GM12878 (cell line): Measurements from ENCODE around the gene MACROD2. TPM values are rescaled to one million over a fixed set of nuclear protein-coding genes. Genes with fewer than 3 reads are reported as not detected.

Experiments used
- ATAC-seq: fragments of 200-7000 bp; cut with Tn5 transposase; 3 replicates; pipeline ENCODE4 v1.9.1; 2020; ENCODE audit warnings: mild to moderate bottlenecking, moderate library complexity
- BruUV-seq: library from RNA; stranded (reverse); fragments of 400-500 nt; replicated peaks from 2 replicates; lab custom pipeline; 2021; lab: Mats Ljungman, UMichigan
- CTCF ChIA-PET: fragments of 300-600 bp; sonication (Branson Sonifier 250); formaldehyde crosslinking; extraction: SDS; loops from one replicate; lab custom pipeline; 2021; ENCODE audit warnings: inconsistent platforms; lab: Yijun Ruan, JAX
- POLR2A ChIA-PET: fragments of 350-600 bp; formaldehyde crosslinking; extraction: SDS; loops from one replicate; lab custom pipeline; 2021; ENCODE audit warnings: inconsistent platforms; lab: Charles Lee
- RAD21 ChIA-PET: fragments of 300-600 bp; sonication (Branson Sonifier 250); formaldehyde crosslinking; loops from one replicate; lab custom pipeline; 2023; ENCODE audit warnings: antibody characterized with exemption; ENCODE audit not compliant: unreplicated experiment; lab: Charles Lee
- SMC1A ChIA-PET: fragments of 300-600 bp; sonication (Branson Sonifier 250); formaldehyde crosslinking; loops from one replicate; lab custom pipeline; 2023; ENCODE audit not compliant: unreplicated experiment, uncharacterized antibody; lab: Charles Lee
- DNase-seq: peaks from one replicate; pipeline ENCODE4 v3.0.0-alpha.2; 2011; ENCODE audit warnings: low read depth, low spot score
- FAIRE-seq: peaks from 3 replicates; lab custom pipeline; 2011; peaks lifted over from hg19 to GRCh38; lab: Jason Lieb, UNC
- H2AFZ ChIP-seq: 2 replicates; pipeline ENCODE4 v1.6.0; 2011; ENCODE audit warnings: low read depth, low read length, control low read depth; ENCODE audit not compliant: control insufficient read depth
- H3K27ac ChIP-seq: 2 replicates; pipeline ENCODE4 v1.5.1; 2011; ENCODE audit warnings: control low read depth; ENCODE audit not compliant: control insufficient read depth, insufficient read depth
- H3K27me3 ChIP-seq, 2 experiments: replicated peaks in 1 of 2; 2 replicates each; pipeline versions ENCODE4 v1.6.0 to v1.6.1; 2011; ENCODE audit warnings: low read length in 1 of 2; ENCODE audit not compliant: control insufficient read depth in 2 of 2, insufficient read depth in 2 of 2
- H3K36me3 ChIP-seq, 2 experiments: 2 replicates each; pipeline ENCODE4 v1.5.1; 2011; ENCODE audit warnings: low read length in 1 of 2; ENCODE audit not compliant: control insufficient read depth in 2 of 2, insufficient read depth in 2 of 2
- H3K4me1 ChIP-seq: 2 replicates; pipeline ENCODE4 v1.6.1; 2011; ENCODE audit warnings: mild to moderate bottlenecking, low read length, moderate library complexity, mixed read lengths; ENCODE audit not compliant: control insufficient read depth, insufficient read depth
- H3K4me2 ChIP-seq: 2 replicates; pipeline ENCODE4 v1.6.0; 2011; ENCODE audit warnings: control low read depth; ENCODE audit not compliant: control insufficient read depth, insufficient read depth
- H3K4me3 ChIP-seq: fragments of 200-600 bp; sonication (generic); 2 replicates; pipeline ENCODE4 v1.5.1; 2016
- H3K79me2 ChIP-seq: 2 replicates; pipeline ENCODE4 v1.6.0; 2011; ENCODE audit warnings: low read length; ENCODE audit not compliant: control insufficient read depth, insufficient read depth
- H3K9ac ChIP-seq: 2 replicates; pipeline ENCODE4 v1.8.0; 2011; ENCODE audit warnings: low read length, control low read depth, mixed read lengths; ENCODE audit not compliant: control insufficient read depth, insufficient read depth
- H3K9me3 ChIP-seq: replicated peaks from 3 replicates; pipeline ENCODE4 v1.5.1; 2011; ENCODE audit warnings: mild to moderate bottlenecking, low read length; ENCODE audit not compliant: control insufficient read depth, insufficient read depth
- H4K20me1 ChIP-seq: 2 replicates; pipeline ENCODE4 v1.6.0; 2011; ENCODE audit not compliant: control insufficient read depth, insufficient read depth
- ATF7 ChIP-seq: fragments of 450-650 bp; IDR thresholded peaks from 2 replicates; pipeline ENCODE4 v1.6.1; 2016; ENCODE audit warnings: low read depth, mild to moderate bottlenecking
- CREM ChIP-seq: IDR thresholded peaks from 2 replicates; pipeline ENCODE4 v1.6.1; 2014; ENCODE audit warnings: antibody characterized with exemption, low read depth
- HDAC6 ChIP-seq: fragments of 200-600 bp; sonication (generic); IDR thresholded peaks from one replicate; pipeline ENCODE4 v1.8.0; 2017; ENCODE audit warnings: antibody characterized with exemption; ENCODE audit not compliant: unreplicated experiment
- JUND ChIP-seq: IDR thresholded peaks from 2 replicates; pipeline ENCODE4 v1.6.1; 2012; ENCODE audit warnings: low read depth, mild to moderate bottlenecking, low read length, improper control_type of control experiment, moderate library complexity
- KDM1A ChIP-seq: fragments of 200-600 bp; sonication (generic); IDR thresholded peaks from 2 replicates; pipeline ENCODE4 v1.6.1; 2016; ENCODE audit warnings: borderline replicate concordance
- NFYB ChIP-seq: IDR thresholded peaks from 2 replicates; pipeline ENCODE4 v1.6.1; 2011; ENCODE audit warnings: low read depth, mild to moderate bottlenecking, low read length, improper control_type of control experiment, moderate library complexity; ENCODE audit not compliant: insufficient read depth
- NR2C2 ChIP-seq: IDR thresholded peaks from 2 replicates; pipeline ENCODE4 v1.6.1; 2011; ENCODE audit warnings: borderline replicate concordance, low read depth; ENCODE audit not compliant: control insufficient read depth, insufficient read length
- PAX5 ChIP-seq: IDR thresholded peaks from 2 replicates; pipeline ENCODE4 v1.6.1; 2011; ENCODE audit warnings: low read depth, low read length, borderline replicate concordance
- PKNOX1 ChIP-seq: fragments of 450-650 bp; IDR thresholded peaks from 2 replicates; pipeline ENCODE4 v1.6.1; 2016; ENCODE audit warnings: mild to moderate bottlenecking
- RELB ChIP-seq: fragments of 450-650 bp; IDR thresholded peaks from 2 replicates; pipeline ENCODE4 v1.6.1; 2017; ENCODE audit warnings: low read depth, mild to moderate bottlenecking, moderate library complexity
- SUZ12 ChIP-seq: fragments of 200-600 bp; sonication (generic); IDR thresholded peaks from one replicate; pipeline ENCODE4 v1.6.1; 2018; ENCODE audit warnings: antibody characterized with exemption, mild to moderate bottlenecking; ENCODE audit not compliant: unreplicated experiment
- TBL1XR1 ChIP-seq: IDR thresholded peaks from 2 replicates; pipeline ENCODE4 v1.6.1; 2012; ENCODE audit warnings: low read depth, low read length, improper control_type of control experiment
- WRNIP1 ChIP-seq: IDR thresholded peaks from 2 replicates; pipeline ENCODE4 v1.6.1; 2011; ENCODE audit warnings: low read depth, low read length, improper control_type of control experiment, borderline replicate concordance
- YBX1 ChIP-seq: fragments of 450-650 bp; IDR thresholded peaks from 2 replicates; pipeline ENCODE4 v1.6.1; 2016; ENCODE audit warnings: antibody characterized with exemption
- ZNF24 ChIP-seq: fragments of 450-650 bp; IDR thresholded peaks from 2 replicates; pipeline ENCODE4 v1.6.1; 2017; ENCODE audit warnings: antibody characterized with exemption, mild to moderate bottlenecking
- ZZZ3 ChIP-seq: IDR thresholded peaks from 2 replicates; pipeline ENCODE4 v1.6.1; 2011; ENCODE audit warnings: low read depth; ENCODE audit not compliant: control insufficient read depth, insufficient read length
- WGBS: methylation state at CpG from one replicate; pipeline ENCODE4 v1.1.6; 2016; ENCODE audit warnings: low lambda C conversion rate; ENCODE audit not compliant: insufficient replicate concordance, insufficient coverage; ENCODE audit errors: missing lambda C conversion rate; 5-methylcytosine and 5-hydroxymethylcytosine counted together
- in situ Hi-C: fragments of 300-500 bp; cut with MboI; formaldehyde crosslinking; loops from 9 replicates; pipeline ENCODE4 v1.14.3; 2018; ENCODE audit warnings: mixed read lengths
- intact Hi-C: fragments of 100-400 bp; cut with micrococcal nuclease; formaldehyde crosslinking; loops from one replicate; pipeline ENCODE4 v1.14.2; 2022; ENCODE audit not compliant: unreplicated experiment
- polyA plus RNA-seq, 11 experiments: library from polyadenylated mRNA; depleted of rRNA in 4 of 11; unstranded in 6 of 11; stranded (reverse) in 5 of 11; fragments of >200 nt; fragmentation: Nextera tagmentation in 4 of 11; fragmentation: Illumina TruSeq in 1 of 11; extraction: Ambion mirVana in 4 of 11; extraction: Trizol in 1 of 11; gene quantifications; 1 replicate in 1 of 11; 2 replicates in 10 of 11; pipeline versions ENCODE4 v1.2.1 to v1.2.3, GENCODE V29; 2011 to 2016; ENCODE audit warnings: inconsistent platforms in 2 of 11, missing spikeins in 2 of 11, low read depth in 1 of 11
- total RNA-seq, 4 experiments: library from RNA; depleted of rRNA in 3 of 4; stranded (reverse); fragments of >200 nt in 3 of 4; fragmentation: Illumina TruSeq in 1 of 4; extraction: Trizol in 1 of 4; gene quantifications; 2 replicates each; pipeline versions ENCODE4 v1.2.1 to v1.2.3, GENCODE V29; 2013 to 2021
- TF ChIP-seq, protein P1 (sequence below): fragments of 450-650 bp; formaldehyde crosslinking; IDR thresholded peaks from 2 replicates; pipeline ENCODE4 v1.4.0; 2020; ENCODE audit warnings: mild to moderate bottlenecking, moderate library complexity
- TF ChIP-seq, protein P2 (sequence below): IDR thresholded peaks from 2 replicates; pipeline ENCODE4 v1.6.1; 2012; ENCODE audit warnings: low read depth, low read length, improper control_type of control experiment

The MACROD2 gene
- total and polyA plus RNA-seq, 10 of the 15 experiments (the other 5 are each of a cell fraction or from before 2014, with no cell fraction given) = 1.1 to 21.5 (median 2.2) TPM

DNA sequence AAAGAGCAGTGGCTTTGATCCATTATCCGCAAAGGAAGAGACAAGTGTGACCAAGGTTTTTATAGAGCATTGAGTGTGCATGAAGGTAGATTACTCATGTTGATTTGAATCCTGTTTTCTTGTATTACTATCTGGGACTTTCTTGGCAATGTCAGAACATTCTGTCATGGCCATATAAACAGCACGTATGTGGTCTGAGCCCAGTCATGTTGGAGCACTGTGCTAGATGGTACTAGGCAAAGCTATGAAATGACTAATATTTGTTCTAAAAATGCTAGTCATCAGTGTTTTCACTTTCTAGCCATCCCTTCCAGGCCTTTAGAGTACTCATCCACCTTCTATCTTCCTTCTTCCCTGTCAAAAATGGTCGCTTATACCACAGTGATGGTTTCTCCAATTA, 620.7 kb downstream of the MACROD2 start (continued):
- TF ChIP-seq, protein P1, sequence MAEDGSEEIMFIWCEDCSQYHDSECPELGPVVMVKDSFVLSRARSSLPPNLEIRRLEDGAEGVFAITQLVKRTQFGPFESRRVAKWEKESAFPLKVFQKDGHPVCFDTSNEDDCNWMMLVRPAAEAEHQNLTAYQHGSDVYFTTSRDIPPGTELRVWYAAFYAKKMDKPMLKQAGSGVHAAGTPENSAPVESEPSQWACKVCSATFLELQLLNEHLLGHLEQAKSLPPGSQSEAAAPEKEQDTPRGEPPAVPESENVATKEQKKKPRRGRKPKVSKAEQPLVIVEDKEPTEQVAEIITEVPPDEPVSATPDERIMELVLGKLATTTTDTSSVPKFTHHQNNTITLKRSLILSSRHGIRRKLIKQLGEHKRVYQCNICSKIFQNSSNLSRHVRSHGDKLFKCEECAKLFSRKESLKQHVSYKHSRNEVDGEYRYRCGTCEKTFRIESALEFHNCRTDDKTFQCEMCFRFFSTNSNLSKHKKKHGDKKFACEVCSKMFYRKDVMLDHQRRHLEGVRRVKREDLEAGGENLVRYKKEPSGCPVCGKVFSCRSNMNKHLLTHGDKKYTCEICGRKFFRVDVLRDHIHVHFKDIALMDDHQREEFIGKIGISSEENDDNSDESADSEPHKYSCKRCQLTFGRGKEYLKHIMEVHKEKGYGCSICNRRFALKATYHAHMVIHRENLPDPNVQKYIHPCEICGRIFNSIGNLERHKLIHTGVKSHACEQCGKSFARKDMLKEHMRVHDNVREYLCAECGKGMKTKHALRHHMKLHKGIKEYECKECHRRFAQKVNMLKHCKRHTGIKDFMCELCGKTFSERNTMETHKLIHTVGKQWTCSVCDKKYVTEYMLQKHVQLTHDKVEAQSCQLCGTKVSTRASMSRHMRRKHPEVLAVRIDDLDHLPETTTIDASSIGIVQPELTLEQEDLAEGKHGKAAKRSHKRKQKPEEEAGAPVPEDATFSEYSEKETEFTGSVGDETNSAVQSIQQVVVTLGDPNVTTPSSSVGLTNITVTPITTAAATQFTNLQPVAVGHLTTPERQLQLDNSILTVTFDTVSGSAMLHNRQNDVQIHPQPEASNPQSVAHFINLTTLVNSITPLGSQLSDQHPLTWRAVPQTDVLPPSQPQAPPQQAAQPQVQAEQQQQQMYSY (CRISPR knock-in tag) = no peak
- TF ChIP-seq YBX1 (no peak), RELB (no peak)

GRCh38 chr20:14617123-14617522, 621.8 kb downstream of the MACROD2 start:
- no peak for FAIRE-seq
- H3K36me3 ChIP-seq = no peaks in the 10 kb centered on the region
- 50% methylated on average over 2 of the region's 2 CpGs for WGBS
- TF ChIP-seq HDAC6 (no peak), KDM1A (no peak), NR2C2 (no peak), PKNOX1 (no peak), WRNIP1 (no peak), TBL1XR1 (no peak), PAX5 (no peak), ZZZ3 (no peak), SUZ12 (no peak), ZNF24 (no peak), JUND (no peak), ATF7 (no peak), CREM (no peak), NFYB (no peak)
- TF ChIP-seq, protein P2, sequence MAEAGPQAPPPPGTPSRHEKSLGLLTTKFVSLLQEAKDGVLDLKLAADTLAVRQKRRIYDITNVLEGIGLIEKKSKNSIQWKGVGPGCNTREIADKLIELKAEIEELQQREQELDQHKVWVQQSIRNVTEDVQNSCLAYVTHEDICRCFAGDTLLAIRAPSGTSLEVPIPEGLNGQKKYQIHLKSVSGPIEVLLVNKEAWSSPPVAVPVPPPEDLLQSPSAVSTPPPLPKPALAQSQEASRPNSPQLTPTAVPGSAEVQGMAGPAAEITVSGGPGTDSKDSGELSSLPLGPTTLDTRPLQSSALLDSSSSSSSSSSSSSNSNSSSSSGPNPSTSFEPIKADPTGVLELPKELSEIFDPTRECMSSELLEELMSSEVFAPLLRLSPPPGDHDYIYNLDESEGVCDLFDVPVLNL = no peak

More at GRCh38 chr20:14617123-14617522, 621.8 kb downstream of the MACROD2 start:
- Histone ChIP-seq H2AFZ (no peak overlapping the region), H3K4me3 (no peak overlapping the region), H3K79me2 (no peaks in the 10 kb centered on the region), H3K4me1 (no peaks in the 10 kb centered on the region), H3K27ac (no peak overlapping the region), H3K27me3 (no peaks in the 10 kb centered on the region), H4K20me1 (no peaks in the 10 kb centered on the region), H3K9ac (no peak overlapping the region), H3K9me3 (no peaks in the 10 kb centered on the region), H3K4me2 (no peak overlapping the region)
- in situ Hi-C loops (no loop called here), intact Hi-C loops (no loop called here)
- RAD21 ChIA-PET = no interaction called here
- no peak for DNase-seq
- BruUV-seq = no TSS peak
- CTCF ChIA-PET = no interaction called here
- POLR2A ChIA-PET = no interaction called here
- no peak for ATAC-seq
- SMC1A ChIA-PET = no interaction called here
